Smooth muscle cell (in vitro differentiated cells): ENCODE data around the gene PRG2. TPM values are rescaled to one million over a fixed set of nuclear protein-coding genes. Genes with fewer than 3 reads are reported as not detected.

Source experiments
- polyA plus RNA-seq: library from polyadenylated mRNA; unstranded; fragments of >200 nt; fragmentation: Nextera tagmentation; extraction: Ambion mirVana; gene quantifications from 2 replicates; pipeline ENCODE4 v1.2.1, GENCODE V29; 2016
- total RNA-seq: library from RNA; depleted of rRNA; stranded (reverse); fragments of >200 nt; gene quantifications from 2 replicates; pipeline ENCODE4 v1.2.3, GENCODE V29; 2014

The PRG2 gene
- total and polyA plus RNA-seq, 2 experiments from 2014 or later, result not detected

Other genes with a start within 250 kb of the PRG2 start
- 0.18 TPM in 1 of 2 replicates, not detected in the other for gene LRRC55, start 208.7 kb downstream of the PRG2 start, total RNA-seq
- 0.04 and 0.10 TPM in 2 replicates for gene LRRC55, start 208.7 kb downstream of the PRG2 start, polyA plus RNA-seq
- 98.5 and 103 TPM in 2 replicates for gene APLNR, start 153.4 kb downstream of the PRG2 start, total RNA-seq
- gene APLNR, start 153.4 kb downstream of the PRG2 start, polyA plus RNA-seq, result 121 and 214 TPM in 2 replicates
- gene TNKS1BP1, start 65.7 kb downstream of the PRG2 start, total RNA-seq, result 39.0 and 46.3 TPM in 2 replicates
- gene TNKS1BP1, start 65.7 kb downstream of the PRG2 start, polyA plus RNA-seq, result 86.3 and 118 TPM in 2 replicates
- 57.6 and 64.9 TPM in 2 replicates for gene SSRP1, start 54.8 kb downstream of the PRG2 start, total RNA-seq
- 46.0 and 53.2 TPM in 2 replicates for gene SSRP1, start 54.8 kb downstream of the PRG2 start, polyA plus RNA-seq
- gene P2RX3, start 52.3 kb downstream of the PRG2 start, total RNA-seq, result not detected in 2 replicates
- 0.19 TPM in 1 of 2 replicates, not detected in the other for gene P2RX3, start 52.3 kb downstream of the PRG2 start, polyA plus RNA-seq
- gene PRG3, start 9.5 kb downstream of the PRG2 start, total RNA-seq, result not detected in 2 replicates
- not detected in 2 replicates for gene PRG3, start 9.5 kb downstream of the PRG2 start, polyA plus RNA-seq
- 8.0 and 9.3 TPM in 2 replicates for gene SLC43A3, start 36.5 kb upstream of the PRG2 start, total RNA-seq
- 12.8 and 13.5 TPM in 2 replicates for gene SLC43A3, start 36.5 kb upstream of the PRG2 start, polyA plus RNA-seq
- 0.18 TPM in 1 of 2 replicates, not detected in the other for gene RTN4RL2, start 69.9 kb upstream of the PRG2 start, total RNA-seq
- 0.34 and 0.76 TPM in 2 replicates for gene RTN4RL2, start 69.9 kb upstream of the PRG2 start, polyA plus RNA-seq
- gene SLC43A1, start 125.1 kb upstream of the PRG2 start, total RNA-seq, result 1.3 and 9.4 TPM in 2 replicates
- gene SLC43A1, start 125.1 kb upstream of the PRG2 start, polyA plus RNA-seq, result 7.3 and 7.4 TPM in 2 replicates
- gene TIMM10, start 140.1 kb upstream of the PRG2 start, total RNA-seq, result 31.1 and 34.2 TPM in 2 replicates
- 108 and 110 TPM in 2 replicates for gene TIMM10, start 140.1 kb upstream of the PRG2 start, polyA plus RNA-seq
- not detected in 2 replicates for gene SMTNL1, start 146.9 kb upstream of the PRG2 start, total RNA-seq
- gene SMTNL1, start 146.9 kb upstream of the PRG2 start, polyA plus RNA-seq, result not detected in 2 replicates
- 14.4 and 15.1 TPM in 2 replicates for gene UBE2L6, start 177.0 kb upstream of the PRG2 start, total RNA-seq
- 28.2 and 28.8 TPM in 2 replicates for gene UBE2L6, start 177.0 kb upstream of the PRG2 start, polyA plus RNA-seq
- gene SERPING1, start 207.0 kb upstream of the PRG2 start, total RNA-seq, result 31.0 and 47.8 TPM in 2 replicates
- gene SERPING1, start 207.0 kb upstream of the PRG2 start, polyA plus RNA-seq, result 80.3 and 95.8 TPM in 2 replicates